Stimulated activated CD8-positive, alpha-beta memory T cell treated with anti-CD3 and anti-CD28 coated beads, Interleukin-4, amount 100 ng/mL, for 1 hour (primary cell): ENCODE measurements around the gene RELB.
A peak's percentile ranks its signal among the peaks of the same experiment; 100 is the strongest.

Experiments used
- DNase-seq, 2 donors: peaks; one replicate each; pipeline ENCODE4 v3.0.0-alpha.2; 2020; ENCODE audit warnings: low read depth in 2 of 2, low spot score in 1 of 2

RELB gene

DNA sequence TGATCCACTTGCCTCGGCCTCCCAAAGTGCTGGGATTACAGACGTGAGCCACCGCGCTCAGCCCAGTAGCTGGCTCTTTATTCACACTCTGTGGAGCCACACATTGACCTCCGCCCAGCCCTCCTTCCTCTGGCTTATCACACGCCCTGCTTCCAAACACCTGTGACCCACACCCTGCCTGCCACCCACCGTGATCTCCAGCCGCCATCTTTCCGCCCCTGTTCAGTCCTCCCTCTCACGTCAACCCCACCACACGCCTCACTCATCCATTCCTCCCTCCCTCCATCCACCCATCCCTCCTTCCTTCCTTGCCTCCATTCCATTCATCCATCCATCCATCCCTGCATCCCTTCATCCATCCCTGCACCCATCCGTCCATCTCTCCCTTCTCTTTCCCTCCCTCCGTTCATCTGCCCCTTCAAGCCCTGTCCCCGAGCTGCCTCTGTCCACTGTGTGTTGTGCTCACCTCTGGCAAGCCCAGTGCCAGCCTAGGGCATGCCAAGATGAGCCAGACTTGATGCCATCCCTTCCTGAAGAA lies 57.4 kb downstream of the RELB start:
- no peak for DNase-seq

DNA sequence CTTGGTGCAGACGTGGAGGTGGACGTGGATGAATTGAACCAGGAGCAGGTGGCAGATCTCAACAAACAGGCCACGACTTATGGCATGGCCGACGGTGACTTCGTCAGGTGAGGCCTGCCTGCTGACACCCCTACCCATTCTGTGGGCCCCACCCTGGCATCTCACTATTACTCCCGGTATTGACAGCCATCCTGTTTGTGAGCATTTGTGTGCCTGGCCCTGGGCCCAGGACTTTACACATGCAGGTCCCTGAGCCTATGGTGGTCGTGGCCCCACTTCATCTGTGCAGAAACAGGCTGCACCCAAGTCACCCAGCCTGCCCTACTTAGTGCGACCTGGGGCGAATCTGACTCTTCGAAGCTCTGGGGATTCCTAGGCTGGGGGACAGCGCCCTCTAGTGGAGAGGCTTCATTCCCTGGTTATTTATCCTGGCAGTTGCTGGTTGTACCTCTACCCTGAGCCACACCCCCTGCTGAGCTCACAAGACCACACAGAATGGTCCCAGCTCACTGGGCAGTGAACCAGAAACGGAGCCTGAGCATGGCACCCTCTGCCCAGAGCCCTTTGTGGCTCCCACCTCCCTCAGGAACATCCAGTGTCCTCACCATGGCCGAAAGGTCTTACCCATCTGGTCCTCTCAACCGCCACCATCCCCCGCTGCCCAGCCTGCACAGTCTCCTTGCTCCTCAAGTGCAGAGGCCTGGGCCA lies 58.1 kb downstream of the RELB start:
- DNase-seq, result peak; percentile 72 to 75

DNA sequence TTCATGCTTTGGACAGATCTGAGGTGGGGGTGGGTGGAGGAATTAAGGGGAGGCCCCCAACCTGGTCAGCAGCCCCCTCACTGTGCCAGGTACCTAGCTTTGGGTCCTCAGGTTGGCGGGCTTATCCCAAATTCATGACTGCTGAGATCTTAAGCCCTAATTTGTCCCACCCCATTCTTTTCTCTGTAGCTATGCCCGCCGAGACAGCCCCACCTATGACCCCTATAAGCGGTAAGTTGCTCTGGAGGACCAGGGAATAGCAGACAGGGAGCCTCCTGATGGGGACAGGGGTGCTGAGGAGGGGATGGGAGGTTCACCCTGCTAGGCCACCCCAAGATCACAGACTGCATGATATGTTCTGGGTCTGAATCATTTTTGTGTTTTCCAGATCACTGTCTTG lies 60.7 kb downstream of the RELB start:
- no peak for DNase-seq

DNA sequence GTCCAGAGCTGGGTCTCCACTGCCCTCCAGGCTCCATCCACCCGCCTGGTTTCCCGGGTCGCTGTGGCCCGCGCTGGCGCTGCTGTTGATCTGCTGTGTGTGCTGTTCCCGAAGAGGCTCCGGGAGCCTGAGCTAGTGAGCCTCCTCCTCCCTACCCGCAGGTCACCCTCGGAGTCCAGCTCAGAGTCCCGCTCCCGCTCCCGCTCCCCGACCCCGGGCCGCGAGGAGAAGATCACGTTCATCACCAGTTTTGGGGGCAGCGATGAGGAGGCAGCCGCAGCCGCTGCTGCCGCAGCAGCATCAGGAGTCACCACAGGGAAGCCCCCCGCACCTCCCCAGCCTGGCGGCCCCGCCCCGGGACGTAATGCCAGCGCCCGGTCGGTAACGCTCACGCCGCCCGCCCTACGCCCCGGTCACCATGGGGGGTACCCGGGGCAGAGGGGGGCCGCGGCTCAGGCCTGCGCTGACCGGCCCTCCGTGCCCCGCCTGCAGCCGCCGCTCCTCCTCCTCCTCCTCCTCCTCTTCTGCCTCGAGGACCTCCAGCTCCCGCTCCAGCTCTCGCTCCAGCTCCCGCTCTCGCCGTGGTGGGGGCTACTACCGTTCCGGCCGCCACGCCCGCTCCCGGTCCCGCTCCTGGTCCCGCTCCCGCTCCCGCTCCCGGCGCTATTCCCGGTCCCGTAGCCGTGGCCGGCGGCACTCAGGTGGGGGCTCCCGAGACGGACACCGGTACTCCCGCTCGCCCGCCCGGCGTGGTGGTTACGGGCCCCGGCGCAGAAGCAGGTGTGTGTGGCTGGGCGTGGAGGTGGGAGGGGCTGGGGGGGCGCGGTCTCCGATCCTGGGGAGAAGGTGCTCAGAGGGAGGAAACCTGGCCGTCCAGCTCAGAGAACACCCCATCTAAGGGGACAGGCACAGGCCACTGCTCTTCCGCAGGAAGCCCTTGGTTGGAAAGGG lies 62.9 kb downstream of the RELB start:
- DNase-seq, result no peak

DNA sequence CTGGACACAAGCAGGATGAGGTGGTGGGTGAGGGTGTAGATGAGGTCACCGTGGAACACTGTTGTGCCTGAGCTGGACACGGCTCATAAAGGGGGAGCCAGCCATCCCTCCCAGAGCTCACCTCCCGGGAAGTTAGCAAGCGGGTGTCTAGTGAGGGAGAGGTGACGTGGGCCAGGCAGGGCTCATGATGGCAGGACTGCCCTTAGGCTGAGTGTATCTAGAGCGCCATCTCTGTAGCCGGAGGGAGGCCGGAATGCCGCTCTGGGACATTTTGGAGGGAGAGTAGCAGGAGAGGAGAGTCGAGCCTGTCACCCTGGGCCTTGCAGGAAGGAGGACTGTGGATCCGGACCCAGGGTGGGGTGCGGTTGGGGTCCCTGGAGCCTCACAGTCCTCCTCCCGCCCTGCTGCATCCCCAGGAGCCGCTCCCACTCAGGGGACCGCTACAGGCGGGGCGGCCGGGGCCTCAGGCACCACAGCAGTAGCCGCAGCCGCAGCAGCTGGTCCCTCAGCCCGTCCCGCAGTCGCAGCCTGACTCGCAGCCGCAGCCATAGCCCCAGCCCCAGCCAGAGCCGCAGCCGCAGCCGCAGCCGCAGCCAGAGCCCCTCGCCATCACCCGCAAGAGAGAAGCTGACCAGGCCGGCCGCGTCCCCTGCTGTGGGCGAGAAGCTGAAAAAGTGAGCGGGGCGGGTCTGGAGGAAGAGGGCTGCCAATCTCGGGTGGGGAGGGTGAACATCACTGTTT lies 65.8 kb downstream of the RELB start:
- DNase-seq, result no peak

DNA sequence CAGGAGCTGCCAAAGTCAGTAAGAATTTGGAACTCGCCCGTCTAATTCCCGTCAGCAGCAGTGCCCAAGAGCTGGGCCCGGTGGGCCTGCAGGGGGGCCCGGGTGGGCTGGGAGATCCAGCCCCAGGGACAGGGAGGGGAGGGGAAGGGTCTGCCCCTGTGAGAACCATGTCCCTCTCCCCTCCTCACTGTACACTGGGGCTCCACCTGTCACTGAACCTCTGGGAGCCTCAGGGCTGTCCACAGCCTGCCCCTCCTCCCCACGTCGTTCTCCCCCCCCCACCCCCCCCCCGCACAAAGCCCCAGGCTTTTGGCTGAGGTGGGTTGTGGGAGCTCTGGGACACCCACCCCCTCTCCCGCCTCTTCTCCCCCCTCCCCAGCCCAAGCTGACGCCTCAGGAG lies 66.8 kb downstream of the RELB start:
- DNase-seq, result no peak

DNA sequence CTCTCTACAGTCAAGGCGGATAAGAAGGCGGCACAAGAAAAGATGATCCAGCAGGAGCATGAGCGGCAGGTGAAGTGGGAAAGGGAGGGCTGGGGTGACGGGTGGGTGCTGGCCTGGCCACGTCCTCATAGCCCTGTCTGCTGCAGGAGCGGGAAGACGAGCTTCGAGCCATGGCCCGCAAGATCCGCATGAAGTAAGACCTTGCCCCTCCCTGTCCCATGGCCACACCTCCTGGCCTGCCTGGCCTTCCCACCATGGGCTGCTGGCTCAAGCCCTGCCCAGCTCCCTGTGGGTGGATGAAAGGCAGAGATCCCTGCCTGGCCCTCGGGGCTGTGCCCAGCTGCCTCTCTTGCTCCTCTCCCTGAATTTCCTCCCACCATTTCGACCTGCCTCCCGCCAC lies 67.8 kb downstream of the RELB start:
- no peak for DNase-seq

DNA sequence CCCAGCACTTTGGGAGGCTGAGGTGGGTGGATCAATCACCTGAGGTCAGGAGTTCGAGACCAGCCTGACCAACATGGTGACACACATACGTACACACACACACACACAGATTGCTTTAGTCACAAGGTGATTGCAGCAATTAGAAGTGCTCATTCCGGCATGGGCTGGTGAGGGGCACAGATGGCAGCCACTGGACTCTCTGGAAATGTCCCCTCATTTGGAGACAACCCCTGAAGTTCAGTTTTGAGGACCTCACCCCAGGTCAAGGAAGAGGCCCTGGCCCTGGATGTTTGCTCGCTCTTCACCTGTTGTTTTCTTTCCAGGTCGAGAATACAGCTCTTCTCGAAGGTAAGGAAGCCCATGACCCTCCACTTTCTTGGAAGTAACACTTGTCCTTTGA lies 69.0 kb downstream of the RELB start:
- no peak for DNase-seq

DNA sequence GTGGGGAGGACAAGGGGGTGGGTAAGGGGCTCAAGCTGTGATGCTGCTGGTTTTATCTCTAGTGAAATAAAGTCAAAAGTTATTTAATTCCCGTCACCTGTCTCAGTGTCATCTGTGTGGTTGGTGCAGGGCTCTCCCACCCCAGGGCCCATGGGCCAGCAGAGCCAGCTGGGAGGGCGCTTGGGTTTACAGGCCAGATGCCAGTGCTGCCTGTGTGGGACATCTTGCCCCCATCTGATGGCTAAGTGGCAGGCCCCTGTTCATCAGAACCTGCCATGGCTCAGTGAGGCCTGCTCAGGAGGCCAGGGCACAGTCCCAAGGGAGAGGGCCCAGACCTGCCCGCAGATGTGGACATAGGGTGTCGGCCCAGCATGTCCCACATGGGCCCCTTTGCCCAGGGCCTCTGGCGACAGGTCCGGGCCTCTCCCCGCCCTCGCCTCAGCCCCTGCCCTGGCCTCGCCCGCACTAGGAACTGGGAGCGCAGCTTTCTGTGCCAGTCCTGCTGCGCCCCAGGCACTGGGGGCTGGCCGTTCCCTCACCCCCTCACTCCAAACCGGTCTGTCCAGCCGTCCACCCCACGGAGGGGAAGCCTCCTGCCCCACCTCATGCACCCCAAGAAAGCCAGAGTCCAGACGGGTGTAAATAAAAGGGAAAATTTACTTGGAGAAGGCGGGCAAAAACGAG lies 69.7 kb downstream of the RELB start:
- no peak for DNase-seq

DNA sequence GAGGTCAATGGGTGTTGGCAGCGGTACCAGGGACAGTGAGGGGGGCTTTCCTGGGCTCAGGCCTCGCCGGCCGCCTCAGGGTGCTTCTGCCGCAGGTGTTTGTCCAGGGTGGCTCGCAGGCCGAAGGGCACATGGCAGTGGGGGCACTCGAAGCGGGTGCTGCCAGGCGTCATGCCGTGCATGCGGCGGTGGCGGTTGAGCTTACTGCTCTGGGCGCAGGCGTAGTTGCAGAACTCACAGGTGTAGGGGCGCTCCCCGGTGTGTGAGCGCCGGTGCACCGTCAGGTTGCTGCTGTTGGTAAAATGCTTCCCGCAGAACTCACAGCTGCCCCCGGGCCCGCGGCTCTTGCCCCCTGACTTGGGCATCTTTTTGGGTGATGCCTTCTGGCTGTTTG lies 70.3 kb downstream of the RELB start:
- no peak for DNase-seq

DNA sequence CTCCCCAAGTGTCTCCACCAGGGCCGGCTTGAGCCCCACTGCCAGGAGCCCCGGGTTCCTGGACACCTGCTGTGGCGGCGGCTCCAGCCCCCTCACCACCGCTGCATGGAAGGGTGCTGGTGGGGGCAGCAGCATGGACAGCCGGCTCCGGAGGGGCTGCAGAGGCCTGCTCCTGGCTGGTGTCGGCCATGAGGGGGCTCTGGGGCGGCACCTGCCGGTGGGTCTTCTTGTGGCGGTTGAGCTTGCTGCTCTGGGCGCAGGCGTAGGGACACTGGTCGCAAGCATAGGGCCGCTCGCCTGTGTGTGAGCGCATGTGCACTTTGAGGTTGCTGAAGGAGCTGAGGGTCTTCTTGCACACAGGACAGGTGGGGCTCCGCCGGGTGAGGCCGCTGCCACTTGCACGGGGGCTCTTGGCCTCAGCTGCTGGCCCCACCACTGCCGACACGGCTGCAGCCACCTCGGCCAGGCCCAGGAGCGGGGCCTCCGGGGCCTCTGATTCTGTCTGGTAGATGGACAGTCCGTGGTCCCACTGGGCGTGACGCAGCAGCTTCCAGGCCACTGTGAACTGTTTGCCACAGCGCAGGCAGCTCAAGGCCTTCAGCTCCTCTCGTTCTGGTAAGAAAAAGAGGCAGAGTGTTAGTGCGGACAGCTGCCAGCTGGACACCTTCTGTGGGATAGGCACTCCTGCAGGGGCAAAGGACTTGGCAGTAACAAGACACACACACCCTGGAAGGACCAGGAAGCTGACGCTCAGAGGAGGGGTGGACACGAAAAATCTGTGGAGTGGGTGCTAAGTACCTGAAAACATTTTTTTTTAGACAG lies 70.9 kb downstream of the RELB start:
- no peak for DNase-seq

DNA sequence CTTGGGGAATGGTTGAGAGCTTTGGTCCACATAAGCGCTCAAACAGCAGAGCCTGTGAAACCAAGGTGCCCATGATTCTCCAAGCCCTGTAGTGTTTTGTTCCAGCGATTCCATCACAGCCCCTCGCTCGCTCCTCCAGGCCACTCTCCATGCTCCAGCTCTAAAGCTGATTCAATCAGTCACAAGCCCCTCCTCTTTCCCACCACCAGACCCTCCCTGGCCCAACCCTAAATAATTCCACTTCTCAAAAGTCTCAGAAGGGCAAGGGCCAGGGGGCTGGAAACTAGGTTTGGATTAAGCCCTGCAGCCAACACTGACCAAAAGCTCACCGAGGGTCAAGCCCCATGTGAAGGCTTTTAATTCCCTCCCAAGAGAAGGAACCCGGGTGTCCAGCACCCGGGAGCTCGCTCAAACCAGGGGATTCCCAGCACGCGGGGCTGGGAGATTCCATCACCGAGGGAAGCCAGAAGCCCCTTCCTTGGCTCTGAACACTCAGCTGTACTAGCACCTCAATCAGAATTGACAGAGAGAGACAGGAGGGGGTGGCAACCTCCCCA lies 73.6 kb downstream of the RELB start:
- no peak for DNase-seq

DNA sequence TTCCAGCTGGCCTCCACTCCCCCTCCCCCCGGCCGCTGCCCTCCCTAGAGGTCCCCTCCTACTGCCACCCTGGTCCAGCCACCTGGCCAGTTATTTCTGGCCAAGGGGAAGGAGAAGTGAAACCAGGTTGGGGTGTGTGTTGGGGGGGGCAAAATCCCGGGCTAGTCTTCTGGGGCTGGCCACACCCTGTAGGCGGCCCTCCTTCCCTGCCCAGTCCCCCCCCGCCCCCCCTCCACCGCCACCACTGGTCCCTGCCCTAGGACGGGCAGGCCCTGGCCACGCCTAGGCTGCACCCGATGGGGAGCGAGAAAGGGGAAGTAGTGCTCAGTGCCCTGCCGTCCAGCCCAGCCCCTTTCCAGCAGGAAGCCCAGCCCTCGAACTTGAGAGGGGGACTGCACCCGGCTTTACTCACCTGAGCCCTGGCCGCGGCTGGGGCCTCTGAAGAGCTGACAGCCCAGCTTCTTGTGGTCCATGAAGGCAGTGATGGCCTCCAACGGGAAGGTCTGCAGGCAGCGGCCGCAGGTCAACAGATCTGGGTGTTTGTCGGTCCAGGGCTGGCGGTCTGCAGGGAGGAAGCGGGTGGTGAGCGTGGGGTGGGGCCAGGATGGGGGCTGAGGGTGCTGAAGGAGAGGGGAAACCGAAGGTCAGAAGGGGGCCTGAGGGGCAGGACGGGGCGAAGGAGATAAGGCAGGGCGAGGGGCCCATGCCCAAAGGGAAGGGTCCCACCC lies 74.2 kb downstream of the RELB start:
- DNase-seq, result no peak

DNA sequence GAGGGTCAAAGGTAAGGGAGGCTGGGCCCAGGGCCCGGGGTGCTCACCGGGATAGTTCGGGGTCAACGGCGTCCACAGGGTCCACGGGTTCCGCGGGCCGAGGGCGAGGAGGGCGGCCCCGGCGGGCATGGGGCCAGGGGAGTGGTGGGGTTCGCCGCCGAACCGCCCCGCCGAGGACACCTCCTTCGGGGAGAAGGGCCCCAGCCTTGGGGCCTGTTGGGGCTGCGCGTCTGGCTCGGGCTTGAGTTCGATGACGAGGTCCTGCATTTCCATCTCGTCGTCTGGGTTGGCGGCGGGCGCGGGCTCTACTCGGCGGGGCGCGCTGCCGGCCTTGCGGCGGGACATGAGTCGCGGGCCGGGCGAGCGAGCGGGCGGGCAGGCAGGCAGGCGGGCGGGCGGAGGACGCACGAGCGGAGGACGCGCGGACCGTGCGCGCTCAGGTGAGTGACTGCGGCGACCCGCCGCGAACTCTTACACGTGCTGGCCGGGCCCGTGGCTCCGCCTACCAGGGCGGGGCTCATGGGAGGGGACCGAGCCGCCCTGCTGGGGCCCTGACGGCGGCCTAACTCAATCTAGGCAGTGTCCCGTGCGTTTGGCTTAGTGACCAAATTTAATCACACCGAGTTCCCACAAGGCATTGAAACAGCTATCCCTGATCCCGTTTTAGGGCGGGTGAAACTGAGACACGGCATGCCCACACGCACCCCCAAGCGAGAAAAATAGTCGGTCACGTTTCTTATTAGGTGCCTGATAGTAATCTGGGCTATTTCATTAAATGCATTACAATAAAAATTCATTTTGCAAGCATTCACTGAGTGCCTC lies 75.0 kb downstream of the RELB start, which contains the start of gene ZNF296:
Gene ZNF296 (minus strand): TSS at position 450 of the 822 bp plus-strand sequence. CDS start 105 bp downstream, at position 345.
- peak in 1 of 2 donors; percentile 52 for DNase-seq

DNA sequence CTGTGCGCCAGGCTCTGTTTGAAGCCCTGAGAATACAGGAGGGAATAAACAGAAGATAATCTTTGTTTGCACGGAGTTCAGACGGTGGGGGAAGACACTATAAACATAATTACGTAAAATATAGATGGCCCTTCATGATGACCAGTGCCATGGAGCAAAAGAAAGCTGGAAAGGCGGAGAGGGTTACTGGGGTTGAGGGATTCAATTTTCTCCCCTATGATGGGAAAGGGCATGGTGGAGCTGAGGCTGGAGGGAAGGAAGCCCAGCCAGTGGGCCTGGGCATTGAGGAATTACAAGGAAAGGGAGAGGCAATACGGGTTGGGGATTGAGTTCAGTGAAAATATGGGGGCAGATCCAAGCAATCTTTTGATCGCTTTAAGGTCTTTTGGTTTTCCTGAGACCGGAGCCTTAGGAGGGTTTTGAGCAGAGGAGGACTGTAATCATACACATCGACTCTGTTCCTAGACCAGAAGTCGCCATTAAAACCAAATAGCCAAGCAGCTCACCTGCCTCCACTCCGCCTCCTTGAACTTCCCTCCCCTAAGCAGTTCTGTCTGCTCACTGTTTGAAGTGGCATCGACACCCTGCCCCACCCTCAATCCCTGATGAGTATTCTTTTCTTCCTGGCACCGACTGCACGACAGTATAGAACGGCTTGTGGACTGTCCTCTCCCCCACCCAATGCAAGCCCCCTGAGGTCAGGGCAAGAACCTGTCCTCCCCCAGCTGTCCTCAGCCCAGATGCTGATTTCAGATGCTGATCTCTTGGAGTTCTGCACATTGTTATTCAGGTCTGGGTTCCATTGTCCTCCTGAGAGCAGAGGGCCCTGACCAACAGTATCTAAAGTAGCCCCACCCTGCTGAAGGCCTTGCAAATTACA lies 75.8 kb downstream of the RELB start:
- no peak for DNase-seq

DNA sequence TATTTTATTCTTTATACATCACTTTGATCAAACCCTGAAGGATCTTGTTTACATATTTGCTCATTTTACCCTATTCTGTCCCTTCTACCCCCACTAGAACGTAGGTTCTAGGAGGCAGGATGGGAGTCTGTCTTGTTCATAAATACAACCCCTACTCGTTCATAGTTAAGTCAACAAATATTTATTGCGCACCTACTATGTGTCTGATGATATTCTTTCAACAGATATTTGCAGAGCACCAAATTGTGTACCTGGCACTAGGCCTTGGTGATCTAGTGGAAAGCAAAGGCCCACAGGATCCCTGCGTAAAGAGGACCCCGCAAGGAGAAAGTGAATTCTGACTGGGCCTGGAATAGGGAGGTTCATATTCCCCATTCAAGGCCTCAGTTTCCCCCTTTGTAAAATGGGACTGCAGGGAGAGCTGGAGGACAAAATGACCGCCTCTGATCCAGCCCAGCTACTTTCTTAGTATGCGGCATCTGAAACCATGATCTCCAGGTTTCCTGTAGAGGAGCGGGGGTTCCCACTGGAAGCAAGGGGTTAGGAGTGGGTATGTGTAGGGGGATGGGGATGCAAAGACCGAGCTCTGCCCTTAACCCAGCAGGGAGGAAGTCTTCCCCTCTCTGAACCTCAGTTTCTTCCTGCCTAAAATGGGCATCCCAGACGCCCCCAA lies 77.3 kb downstream of the RELB start:
- no peak for DNase-seq
